ENCODE data around the gene GUCY2D.

The GUCY2D gene

GRCh38 chr17:8055851-8056231 is 53.4 kb downstream of the GUCY2D start:
- no peak for ATAC-seq
- TF ChIP-seq ESRRG (CRISPR knock-in tag; IDR thresholded peaks at IDR 0.05), result no peak
- no peak for TF ChIP-seq CSDC2 (CRISPR knock-in tag; IDR thresholded peaks at IDR 0.05)
- no peak for TF ChIP-seq ISL1 (CRISPR knock-in tag; IDR thresholded peaks at IDR 0.05)
- no peak for TF ChIP-seq ZFP3 (CRISPR knock-in tag; IDR thresholded peaks at IDR 0.05)
- TF ChIP-seq ARNTL (CRISPR knock-in tag; IDR thresholded peaks at IDR 0.05; ENCODE audit: borderline replicate concordance, low read depth), result no peak
- no peak for TF ChIP-seq ZNF70 (CRISPR knock-in tag; IDR thresholded peaks at IDR 0.05)
- TF ChIP-seq ZNF8 (CRISPR knock-in tag; IDR thresholded peaks at IDR 0.05), result no peak
- no peak for TF ChIP-seq CREB5 (CRISPR knock-in tag; IDR thresholded peaks at IDR 0.05; ENCODE audit: low read depth)
- TF ChIP-seq BACH2 (CRISPR knock-in tag; IDR thresholded peaks at IDR 0.05; ENCODE audit: borderline replicate concordance), result no peak
- TF ChIP-seq ZFP30 (CRISPR knock-in tag; IDR thresholded peaks at IDR 0.05), result no peak
- TF ChIP-seq ZC3H10 (CRISPR knock-in tag; IDR thresholded peaks at IDR 0.05), result no peak

GRCh38 chr17:8056232-8056975 is 54.0 kb downstream of the GUCY2D start:
- ATAC-seq, result no peak
- TF ChIP-seq ARNTL (CRISPR knock-in tag; IDR thresholded peaks at IDR 0.05; ENCODE audit: borderline replicate concordance, low read depth) (no peak), PPARA (CRISPR knock-in tag; IDR thresholded peaks at IDR 0.05; ENCODE audit: borderline replicate concordance) (no peak), OSR1 (CRISPR knock-in tag; IDR thresholded peaks at IDR 0.05) (no peak), ZFP3 (CRISPR knock-in tag; IDR thresholded peaks at IDR 0.05) (no peak), ZNF565 (CRISPR knock-in tag; conservative IDR thresholded peaks at IDR 0.05; ENCODE audit: low read depth) (no peak), TOX (CRISPR knock-in tag; IDR thresholded peaks at IDR 0.05; ENCODE audit: borderline replicate concordance) (no peak), CSDC2 (CRISPR knock-in tag; IDR thresholded peaks at IDR 0.05) (no peak), RARB (CRISPR knock-in tag; IDR thresholded peaks at IDR 0.05) (no peak)

- TF ChIP-seq PATZ1 (CRISPR knock-in tag; IDR thresholded peaks at IDR 0.05; ENCODE audit: borderline replicate concordance) (no peak), ZFP30 (CRISPR knock-in tag; IDR thresholded peaks at IDR 0.05) (no peak), CSRNP3 (CRISPR knock-in tag; IDR thresholded peaks at IDR 0.05) (no peak), BACH2 (CRISPR knock-in tag; IDR thresholded peaks at IDR 0.05; ENCODE audit: borderline replicate concordance) (no peak), ZNF565 (CRISPR knock-in tag; conservative IDR thresholded peaks at IDR 0.05; ENCODE audit: low read depth) (no peak), ISL1 (CRISPR knock-in tag; IDR thresholded peaks at IDR 0.05) (no peak), TOX (CRISPR knock-in tag; IDR thresholded peaks at IDR 0.05; ENCODE audit: borderline replicate concordance) (no peak), OSR1 (CRISPR knock-in tag; IDR thresholded peaks at IDR 0.05) (no peak), PPARA (CRISPR knock-in tag; IDR thresholded peaks at IDR 0.05; ENCODE audit: borderline replicate concordance) (no peak), GLIS3 (CRISPR knock-in tag; IDR thresholded peaks at IDR 0.05) (no peak), TCF4 (CRISPR knock-in tag; IDR thresholded peaks at IDR 0.05; ENCODE audit: borderline replicate concordance) (no peak)
- no peak; the same call in 2 of the 3 replicates for ATAC-seq
Measured at GRCh38 chr17:8056976-8057625, 54.7 kb downstream of the GUCY2D start.

- ATAC-seq, result peak; percentile 93
- no peak for TF ChIP-seq ZNF70 (CRISPR knock-in tag; IDR thresholded peaks at IDR 0.05)
- no peak for TF ChIP-seq POU6F1 (CRISPR knock-in tag; IDR thresholded peaks at IDR 0.05; ENCODE audit: borderline replicate concordance, low read depth)
- TF ChIP-seq ARNTL (CRISPR knock-in tag; IDR thresholded peaks at IDR 0.05; ENCODE audit: borderline replicate concordance, low read depth), result no peak
- TF ChIP-seq CSRNP3 (CRISPR knock-in tag; IDR thresholded peaks at IDR 0.05), result no peak
- TF ChIP-seq GLIS3 (CRISPR knock-in tag; IDR thresholded peaks at IDR 0.05), result no peak
- no peak for TF ChIP-seq ZFP3 (CRISPR knock-in tag; IDR thresholded peaks at IDR 0.05)
- no peak for TF ChIP-seq ZNF565 (CRISPR knock-in tag; conservative IDR thresholded peaks at IDR 0.05; ENCODE audit: low read depth)
Measured at GRCh38 chr17:8057691-8058114, 55.3 kb downstream of the GUCY2D start.
